HAP-1 (cell line): ENCODE data around the gene SLC39A11.
A peak's percentile ranks its signal among the peaks of the same experiment; 100 is the strongest.
"Not testable (repeated sequence)": the region's sequence is repeated elsewhere in the genome, so short reads cannot be mapped to it uniquely, and the experiment has no call there.

Experiments
- DNase-seq, 2 experiments: peaks; one replicate each; pipeline ENCODE4 v3.0.0-alpha.2; 2016 to 2020; ENCODE audit warnings: low spot score in 2 of 2
- H3K27me3 ChIP-seq: fragments of 250-450 bp; sonication (Bioruptor Pico); 2 replicates; pipeline ENCODE4 v1.5.1; 2020; ENCODE audit warnings: low read depth, mild to moderate bottlenecking, moderate library complexity
- H3K36me3 ChIP-seq: fragments of 250-450 bp; sonication (Bioruptor Pico); replicated peaks from 2 replicates; pipeline ENCODE4 v1.5.1; 2020; ENCODE audit warnings: mild to moderate bottlenecking
- H3K4me1 ChIP-seq: fragments of 250-450 bp; sonication (Bioruptor Pico); 2 replicates; pipeline ENCODE4 v1.5.1; 2020; ENCODE audit warnings: mild to moderate bottlenecking
- H3K4me3 ChIP-seq: fragments of 250-450 bp; sonication (Bioruptor Pico); 2 replicates; pipeline ENCODE4 v1.5.1; 2020; ENCODE audit warnings: mild to moderate bottlenecking, moderate library complexity
- H3K9me3 ChIP-seq: fragments of 250-450 bp; sonication (Bioruptor Pico); 2 replicates; pipeline ENCODE4 v1.5.1; 2020; ENCODE audit warnings: mild to moderate bottlenecking, moderate library complexity
- in situ Hi-C: fragments of 300-500 bp; cut with MboI; formaldehyde crosslinking; loops from 3 replicates; pipeline ENCODE4 v1.14.3; 2020; ENCODE audit warnings: low sequenced_read_pairs, inconsistent platforms, mixed read lengths

The SLC39A11 gene

GRCh38 chr17:72952220-72952619 lies 140.3 kb downstream of the SLC39A11 start:
- Histone ChIP-seq H3K4me1 (no peaks in the 10 kb centered on the region), H3K36me3 (no peaks in the 10 kb centered on the region), H3K9me3 (no peaks in the 10 kb centered on the region), H3K4me3 (no peak overlapping the region), H3K27me3 (no peaks in the 10 kb centered on the region)
- DNase-seq: no peak
- in situ Hi-C loops: no loop called here

- no peaks in the 10 kb centered on the region for H3K9me3 ChIP-seq
- no peaks in the 10 kb centered on the region for H3K4me1 ChIP-seq
- in situ Hi-C loops: no loop called here
- no peaks in the 10 kb centered on the region for H3K36me3 ChIP-seq
- no peak for DNase-seq
- H3K4me3 ChIP-seq: no peak overlapping the region
- H3K27me3 ChIP-seq: no peaks in the 10 kb centered on the region
Measured at GRCh38 chr17:72950242-72950931, 142.1 kb downstream of the SLC39A11 start.

GRCh38 chr17:72948115-72948514 lies 144.4 kb downstream of the SLC39A11 start:
- no peaks in the 10 kb centered on the region for H3K36me3 ChIP-seq
- no peaks in the 10 kb centered on the region for H3K9me3 ChIP-seq
- in situ Hi-C loops: no loop called here
- no peaks in the 10 kb centered on the region for H3K27me3 ChIP-seq
- H3K4me1 ChIP-seq: no peaks in the 10 kb centered on the region
- no peak overlapping the region for H3K4me3 ChIP-seq
- no peak for DNase-seq

DNA sequence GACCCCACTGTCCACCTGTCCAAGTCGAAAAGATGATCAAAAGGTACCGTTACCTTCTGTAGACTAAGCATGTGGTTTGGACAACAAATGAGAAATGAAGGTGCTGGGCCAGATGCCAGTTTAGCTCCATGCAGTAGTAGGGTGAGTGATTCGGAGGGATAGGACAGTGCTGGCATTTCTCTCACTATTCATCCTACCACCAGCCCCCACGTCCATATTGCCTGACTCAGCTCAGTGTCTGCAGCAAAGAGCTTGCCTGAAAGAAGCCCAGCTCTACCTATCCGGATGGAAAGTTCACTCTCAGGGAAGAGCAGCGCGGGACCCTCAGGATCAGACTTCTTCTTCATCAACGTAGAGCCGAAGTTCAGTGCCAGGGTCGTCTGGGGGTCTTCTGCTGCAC lies 145.0 kb downstream of the SLC39A11 start:
- in situ Hi-C loops: no loop called here
- H3K36me3 ChIP-seq: no peaks in the 10 kb centered on the region
- H3K27me3 ChIP-seq: no peaks in the 10 kb centered on the region
- H3K4me1 ChIP-seq: no peaks in the 10 kb centered on the region
- H3K4me3 ChIP-seq: no peak overlapping the region
- H3K9me3 ChIP-seq: no peaks in the 10 kb centered on the region
- DNase-seq: no peak

- H3K9me3 ChIP-seq: no peaks in the 10 kb centered on the region
- no peaks in the 10 kb centered on the region for H3K4me1 ChIP-seq
- no peaks in the 10 kb centered on the region for H3K27me3 ChIP-seq
- in situ Hi-C loops: no loop called here
- H3K36me3 ChIP-seq: no peaks in the 10 kb centered on the region
- DNase-seq: no peak
- no peak overlapping the region for H3K4me3 ChIP-seq
Measured at GRCh38 chr17:72946696-72947095, 145.8 kb downstream of the SLC39A11 start.

DNA sequence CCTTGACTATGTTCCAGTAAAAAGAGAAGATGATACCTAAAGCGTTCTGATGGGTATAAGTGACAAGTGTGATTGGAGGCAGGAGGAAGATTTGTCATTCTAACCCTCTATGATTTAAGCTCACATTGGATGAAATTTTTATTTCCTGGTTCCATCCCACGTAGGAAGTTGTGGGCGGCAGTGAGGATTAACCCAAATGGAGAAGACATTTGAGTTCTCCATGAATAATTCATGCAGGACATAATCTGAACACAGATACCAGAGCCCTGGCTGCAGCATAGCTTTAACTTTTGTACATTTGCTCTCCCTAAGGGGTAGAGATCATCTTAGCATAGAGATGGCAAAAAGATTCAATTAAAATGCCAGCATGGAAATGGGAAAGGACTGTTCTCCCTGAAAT lies 146.3 kb downstream of the SLC39A11 start:
- in situ Hi-C loops: no loop called here
- no peak for DNase-seq
- H3K4me1 ChIP-seq: no peaks in the 10 kb centered on the region
- H3K27me3 ChIP-seq: no peaks in the 10 kb centered on the region
- no peaks in the 10 kb centered on the region for H3K36me3 ChIP-seq
- H3K4me3 ChIP-seq: no peak overlapping the region
- H3K9me3 ChIP-seq: no peaks in the 10 kb centered on the region

DNA sequence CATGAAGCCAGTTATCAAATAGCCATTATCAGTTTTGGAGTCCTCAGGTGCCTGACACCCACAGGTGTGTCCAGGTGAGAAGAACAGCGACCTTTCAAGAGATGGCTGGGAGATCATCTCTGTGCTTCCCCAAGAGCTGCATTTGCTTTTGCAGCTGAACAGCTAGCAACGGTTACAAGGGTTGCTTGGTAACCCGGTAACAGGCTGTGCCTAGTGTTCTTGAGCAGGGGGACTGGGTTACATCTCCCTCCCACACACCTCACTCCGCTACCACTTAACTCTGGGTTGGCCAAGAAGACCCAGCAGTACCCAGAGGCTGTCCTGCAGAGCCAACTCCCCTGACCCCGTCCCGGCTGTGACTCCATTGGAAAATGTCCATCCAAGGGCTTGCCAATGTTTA lies 147.0 kb downstream of the SLC39A11 start:
- no peak for DNase-seq
- no peaks in the 10 kb centered on the region for H3K9me3 ChIP-seq
- H3K27me3 ChIP-seq: no peaks in the 10 kb centered on the region
- in situ Hi-C loops: no loop called here
- no peak overlapping the region for H3K4me3 ChIP-seq
- no peaks in the 10 kb centered on the region for H3K4me1 ChIP-seq
- no peaks in the 10 kb centered on the region for H3K36me3 ChIP-seq

DNA sequence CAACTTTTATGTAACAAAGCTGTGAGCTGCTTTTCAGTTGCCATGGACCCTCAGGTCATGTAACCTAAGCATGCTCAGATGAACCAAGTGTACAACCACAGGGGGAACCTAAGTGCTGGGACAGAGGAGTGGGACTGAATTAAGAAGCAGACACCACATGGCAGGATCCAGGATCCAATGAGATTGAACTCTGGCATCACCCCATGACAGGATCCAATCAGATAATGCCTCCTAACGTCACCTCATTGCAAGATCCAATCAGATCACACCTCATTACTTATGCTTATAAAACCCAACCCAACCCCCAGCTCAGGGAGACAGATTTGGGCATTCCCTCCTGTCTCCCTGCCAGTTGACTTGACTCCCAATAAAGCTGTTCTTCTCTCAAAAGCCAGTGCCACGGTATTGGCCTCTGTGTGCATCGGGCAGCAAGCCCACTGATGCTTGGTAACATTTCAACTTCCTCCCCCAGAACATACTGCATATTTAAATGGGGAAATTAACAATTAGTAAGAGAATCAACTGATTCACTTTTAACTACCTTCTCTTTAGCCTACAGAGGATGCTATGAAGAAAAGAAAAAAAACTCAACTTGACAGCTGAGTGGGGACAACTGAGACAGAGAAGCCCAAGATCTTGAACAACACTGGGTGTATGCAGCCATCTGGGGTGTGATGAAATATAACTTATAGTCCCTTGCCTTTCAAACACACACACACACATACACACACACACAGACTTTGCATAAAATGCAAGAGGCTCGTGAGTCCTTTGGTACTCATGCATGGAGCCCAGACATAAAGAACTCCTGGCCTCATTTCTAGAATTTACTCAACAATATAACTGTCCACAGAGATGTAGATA lies 148.4 kb downstream of the SLC39A11 start:
- no peak overlapping the region for H3K4me3 ChIP-seq
- no peaks in the 10 kb centered on the region for H3K4me1 ChIP-seq
- H3K36me3 ChIP-seq: no peaks in the 10 kb centered on the region
- no peaks in the 10 kb centered on the region for H3K27me3 ChIP-seq
- no peak for DNase-seq
- in situ Hi-C loops: no loop called here
- no peaks in the 10 kb centered on the region for H3K9me3 ChIP-seq

DNA sequence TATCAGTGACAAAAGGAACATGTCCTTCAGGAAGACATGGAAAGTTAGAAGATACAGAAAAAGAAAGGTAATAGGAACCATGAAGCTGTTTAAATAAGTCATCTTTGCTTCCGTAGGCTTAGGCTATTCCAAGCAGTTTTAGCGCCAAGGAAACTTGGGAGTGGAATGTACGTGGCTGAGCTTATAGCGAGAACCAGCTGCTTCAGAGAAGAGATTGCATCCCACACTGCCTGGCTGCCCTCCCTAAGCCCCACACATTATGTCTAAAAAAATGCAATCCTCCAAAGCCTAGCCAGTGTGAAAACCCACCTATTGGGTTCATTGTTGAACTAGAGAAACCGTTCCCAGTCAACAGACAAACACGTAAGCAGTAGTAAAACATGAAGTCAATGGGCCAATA lies 149.9 kb downstream of the SLC39A11 start:
- H3K4me3 ChIP-seq: no peak overlapping the region
- in situ Hi-C loops: no loop called here
- no peaks in the 10 kb centered on the region for H3K36me3 ChIP-seq
- H3K4me1 ChIP-seq: 0 out of 2 replicates have a peak, but pooled peaks cover 3% of the 10 kb centered on the region
- no peaks in the 10 kb centered on the region for H3K9me3 ChIP-seq
- no peaks in the 10 kb centered on the region for H3K27me3 ChIP-seq
- no peak for DNase-seq

DNA sequence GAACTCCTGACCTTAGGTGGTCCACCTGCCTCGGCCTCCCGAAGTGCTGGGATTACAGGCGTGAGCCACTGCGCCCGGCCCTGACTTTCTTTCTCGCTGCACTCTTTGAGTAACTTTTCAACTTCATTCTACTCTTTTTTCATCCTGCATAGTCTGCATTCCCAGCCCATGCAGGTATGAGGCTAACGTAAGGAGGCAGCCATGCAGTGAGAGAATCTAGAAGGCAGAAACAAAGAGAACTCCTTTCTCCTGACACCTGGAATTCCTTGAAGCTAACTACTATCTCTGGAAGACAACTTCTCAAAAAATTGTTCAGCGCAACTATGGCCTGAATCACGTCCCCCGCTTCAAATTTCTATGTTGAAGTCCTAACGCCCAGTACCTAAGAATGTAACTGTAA lies 152.0 kb downstream of the SLC39A11 start:
- DNase-seq: no peak
- Histone ChIP-seq H3K27me3 (no peaks in the 10 kb centered on the region), H3K36me3 (no peaks in the 10 kb centered on the region), H3K4me1 (0 out of 2 replicates have a peak, but pooled peaks cover 3% of the 10 kb centered on the region), H3K4me3 (no peak overlapping the region), H3K9me3 (no peaks in the 10 kb centered on the region)
- in situ Hi-C loops: no loop called here

- Histone ChIP-seq H3K36me3 (no peaks in the 10 kb centered on the region), H3K9me3 (no peaks in the 10 kb centered on the region), H3K27me3 (no peaks in the 10 kb centered on the region), H3K4me3 (no peak overlapping the region), H3K4me1 (0 out of 2 replicates have a peak, but pooled peaks cover 3% of the 10 kb centered on the region)
- DNase-seq: peak in 1 of 2 experiments; percentile 17
- in situ Hi-C loops: no loop called here
Measured at GRCh38 chr17:72938482-72938881, 154.0 kb downstream of the SLC39A11 start.

DNA sequence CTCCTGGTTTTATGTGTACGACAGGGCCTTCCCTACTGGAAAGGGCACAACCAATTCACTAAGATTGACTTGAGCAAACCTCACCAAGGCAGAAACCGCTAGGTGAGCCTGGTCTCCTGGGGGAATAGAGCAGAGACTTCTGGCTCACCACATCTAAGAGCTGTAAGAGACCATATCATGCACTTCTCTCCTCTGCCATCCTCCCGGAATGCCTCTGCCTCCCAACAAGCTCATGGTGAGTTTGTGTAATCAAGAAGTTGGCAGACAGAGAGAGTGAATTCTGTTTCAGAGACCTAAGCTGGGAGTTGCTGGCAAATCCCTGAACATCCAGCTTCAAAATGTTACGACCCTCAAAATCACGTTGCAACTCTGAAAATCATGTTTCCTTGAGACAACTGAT lies 154.8 kb downstream of the SLC39A11 start:
- Histone ChIP-seq H3K4me3 (no peak overlapping the region), H3K36me3 (no peaks in the 10 kb centered on the region), H3K9me3 (no peaks in the 10 kb centered on the region), H3K4me1 (0 out of 2 replicates have a peak, but pooled peaks cover 3% of the 10 kb centered on the region), H3K27me3 (no peaks in the 10 kb centered on the region)
- in situ Hi-C loops: no loop called here
- no peak for DNase-seq

- H3K9me3 ChIP-seq, in situ Hi-C loops: not testable (repeated sequence)
Measured at GRCh38 chr17:72937254-72937653, 155.2 kb downstream of the SLC39A11 start.

GRCh38 chr17:72935984-72936383 lies 156.5 kb downstream of the SLC39A11 start:
- in situ Hi-C loops: no loop called here
- H3K27me3 ChIP-seq: no peaks in the 10 kb centered on the region
- no peaks in the 10 kb centered on the region for H3K36me3 ChIP-seq
- 0 out of 2 replicates have a peak, but pooled peaks cover 3% of the 10 kb centered on the region for H3K4me1 ChIP-seq
- H3K4me3 ChIP-seq: no peak overlapping the region
- no peaks in the 10 kb centered on the region for H3K9me3 ChIP-seq
- DNase-seq: no peak

More at GRCh38 chr17:72937254-72937653, 155.2 kb downstream of the SLC39A11 start:
- not testable (repeated sequence) for H3K4me3 ChIP-seq, H3K27me3 ChIP-seq, H3K4me1 ChIP-seq, DNase-seq, H3K36me3 ChIP-seq
